HG02623 (cell line): ENCODE data around the gene SART3.
"Not testable (repeated sequence)": the region's sequence is repeated elsewhere in the genome, so short reads cannot be mapped to it uniquely, and the experiment has no call there.

ENCODE experiments used
- ATAC-seq: cut with Tn5 transposase; IDR thresholded peaks from one replicate; pipeline ENCODE4 v1.9.1; 2021; ENCODE audit warnings: moderate library complexity; ENCODE audit not compliant: unreplicated experiment

SART3 gene

DNA sequence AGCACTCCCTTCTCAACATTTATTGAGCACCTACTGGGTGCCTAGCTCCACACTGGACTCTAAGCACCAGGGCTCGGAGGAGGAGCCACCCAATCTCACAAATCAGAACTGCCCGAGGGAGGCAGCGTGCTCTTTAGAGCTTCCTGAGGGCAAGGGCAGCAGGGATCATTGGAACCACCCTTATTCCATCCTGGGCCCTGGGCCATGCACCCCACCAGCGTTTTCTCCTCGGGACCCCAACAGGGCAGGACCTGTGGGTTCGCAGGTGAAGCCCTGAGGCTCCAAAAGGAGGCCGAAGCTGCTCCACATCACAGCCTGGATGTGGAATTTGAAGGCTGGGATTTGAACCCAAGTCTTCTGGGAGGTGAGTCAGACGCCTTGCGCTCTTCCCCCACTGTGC lies 21.5 kb upstream of the SART3 start:
- no peak for ATAC-seq

DNA sequence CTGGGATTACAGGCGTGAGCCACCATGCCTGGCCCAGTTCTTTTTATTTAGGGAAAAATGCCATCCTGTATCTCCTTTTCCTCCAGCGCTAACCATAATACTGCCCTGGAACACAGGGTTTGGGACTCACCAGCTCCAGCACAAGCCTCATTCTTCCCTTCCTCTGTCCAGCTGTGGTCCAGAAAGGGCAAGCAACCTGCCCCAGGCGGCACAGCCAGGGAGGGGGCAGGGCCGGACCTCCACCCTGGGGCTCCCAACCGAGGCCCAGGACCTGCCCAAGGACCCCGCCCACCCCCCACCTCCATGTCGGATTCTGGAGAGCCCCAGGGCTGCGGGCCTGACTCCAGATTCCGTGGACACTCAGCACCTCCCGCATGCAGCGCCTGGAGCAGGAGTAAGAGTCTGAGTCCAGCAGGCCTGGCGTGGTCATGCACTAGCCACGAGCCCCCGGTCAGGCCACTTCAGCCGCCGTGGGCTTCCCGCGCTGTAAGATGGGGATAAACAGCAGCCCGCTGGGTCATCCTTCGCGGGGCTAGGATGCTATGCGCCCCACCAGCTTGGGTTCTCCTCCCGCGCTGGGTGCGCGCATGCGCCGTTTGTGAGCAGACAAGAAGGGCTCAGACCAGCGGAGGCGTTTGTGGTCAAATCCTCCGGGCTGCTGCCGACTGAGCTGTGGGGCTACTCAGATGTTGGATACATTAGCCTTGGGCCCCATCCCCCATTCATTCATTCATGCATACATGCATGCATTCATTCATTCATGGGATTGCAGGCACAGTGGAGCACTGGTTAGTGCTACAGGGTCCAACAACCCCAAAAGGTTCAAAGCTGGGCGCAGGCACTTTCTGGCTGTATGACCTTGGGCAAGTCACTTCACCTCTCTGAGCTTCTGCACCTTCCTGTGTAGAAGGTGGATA lies 20.6 kb upstream of the SART3 start:
- ATAC-seq = no peak

DNA sequence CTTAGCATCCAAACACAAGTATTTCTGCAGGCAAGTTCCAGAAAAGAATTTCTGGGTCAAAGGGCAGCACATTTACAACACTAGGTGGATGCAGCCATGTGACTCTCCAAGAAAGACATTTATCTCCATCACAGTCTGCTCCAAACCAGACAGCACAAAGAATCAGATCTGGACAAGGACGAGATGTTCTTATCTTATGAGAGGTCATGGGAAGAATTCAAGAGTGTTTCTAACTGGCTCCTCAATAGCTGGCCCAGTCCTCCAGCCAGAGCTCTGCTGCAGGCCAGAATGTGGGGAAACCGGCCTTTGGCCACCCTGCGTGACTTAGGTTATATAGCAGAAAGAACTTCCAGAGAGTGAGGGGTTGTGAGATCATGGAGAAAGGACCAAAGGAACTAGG lies 19.6 kb upstream of the SART3 start:
- no peak for ATAC-seq

DNA sequence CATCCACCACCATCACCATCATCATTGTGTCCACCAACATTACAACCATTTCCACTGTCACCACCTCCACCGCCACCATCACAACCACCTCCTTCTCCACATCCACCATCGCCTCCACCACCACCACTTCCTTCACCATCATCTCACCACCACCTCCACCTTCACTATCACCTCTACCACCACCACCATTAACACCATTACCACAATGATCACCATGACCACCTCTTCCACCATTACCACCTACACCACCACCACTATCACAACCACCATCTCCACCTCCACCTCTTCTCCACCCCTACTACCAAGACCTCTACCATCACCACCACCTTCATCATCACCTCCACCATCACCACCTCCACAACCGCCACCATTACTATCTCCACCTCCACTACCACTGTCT lies 17.8 kb upstream of the SART3 start:
- no peak for ATAC-seq

DNA sequence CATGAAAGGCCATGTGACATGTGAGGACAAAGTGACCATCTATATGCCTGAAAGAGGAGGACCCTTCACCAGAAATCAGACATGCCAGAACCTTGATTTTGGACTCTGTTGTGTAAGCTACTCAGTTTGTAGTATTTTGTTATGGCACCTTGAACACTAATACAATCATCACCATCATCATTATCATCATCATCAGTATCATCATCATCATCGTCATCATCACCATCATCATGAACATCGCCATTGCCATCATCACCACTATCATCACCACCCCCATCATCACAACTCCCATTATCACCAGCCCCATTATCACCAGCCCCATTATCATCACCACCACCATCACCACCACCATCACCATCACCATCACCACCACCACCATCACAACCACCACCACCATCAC lies 17.3 kb upstream of the SART3 start:
- no peak for ATAC-seq

DNA sequence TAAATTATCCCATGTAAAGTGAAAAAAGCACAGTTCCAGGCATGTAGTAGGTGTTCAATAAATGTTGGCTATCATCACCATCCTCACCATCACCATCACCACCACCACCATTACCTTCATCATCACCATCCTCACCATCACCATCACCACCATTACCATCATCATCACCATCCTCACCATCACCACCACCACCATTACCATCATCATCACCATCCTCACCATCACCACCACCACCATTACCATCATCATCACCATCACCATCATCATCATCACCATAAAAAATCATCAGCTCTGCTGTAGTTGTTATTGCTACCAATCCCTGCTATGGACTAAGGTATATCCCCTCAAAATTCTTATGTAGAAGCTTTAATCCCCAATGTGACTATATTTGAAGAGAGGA lies 16.5 kb upstream of the SART3 start:
- no peak for ATAC-seq

DNA sequence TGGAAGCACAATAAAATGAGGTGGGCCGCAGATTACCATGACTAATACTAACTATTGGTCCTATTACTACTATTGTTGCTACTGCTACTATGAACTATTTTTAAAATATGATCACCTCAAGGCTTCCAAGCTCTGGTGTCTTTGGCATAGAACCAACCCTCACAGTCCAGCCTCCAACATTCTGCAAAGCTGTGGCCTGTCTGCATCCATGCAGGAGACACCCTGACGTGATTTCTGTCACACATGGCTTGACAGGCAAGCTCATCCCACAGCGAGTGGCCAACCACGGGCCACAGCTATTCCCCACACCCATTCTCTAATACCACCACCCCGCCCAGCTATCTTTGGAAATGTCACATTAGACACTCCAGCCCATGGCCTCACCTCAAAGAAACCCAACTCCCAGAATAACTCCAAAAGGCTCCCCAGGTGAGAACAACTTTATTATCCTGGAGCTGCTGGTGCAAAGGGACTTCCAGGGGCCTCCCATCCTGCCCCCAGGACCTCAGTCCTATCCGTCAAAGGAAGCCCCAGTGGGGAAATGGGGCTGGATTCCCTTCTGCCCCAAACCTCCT lies 15.8 kb upstream of the SART3 start:
- no peak for ATAC-seq

DNA sequence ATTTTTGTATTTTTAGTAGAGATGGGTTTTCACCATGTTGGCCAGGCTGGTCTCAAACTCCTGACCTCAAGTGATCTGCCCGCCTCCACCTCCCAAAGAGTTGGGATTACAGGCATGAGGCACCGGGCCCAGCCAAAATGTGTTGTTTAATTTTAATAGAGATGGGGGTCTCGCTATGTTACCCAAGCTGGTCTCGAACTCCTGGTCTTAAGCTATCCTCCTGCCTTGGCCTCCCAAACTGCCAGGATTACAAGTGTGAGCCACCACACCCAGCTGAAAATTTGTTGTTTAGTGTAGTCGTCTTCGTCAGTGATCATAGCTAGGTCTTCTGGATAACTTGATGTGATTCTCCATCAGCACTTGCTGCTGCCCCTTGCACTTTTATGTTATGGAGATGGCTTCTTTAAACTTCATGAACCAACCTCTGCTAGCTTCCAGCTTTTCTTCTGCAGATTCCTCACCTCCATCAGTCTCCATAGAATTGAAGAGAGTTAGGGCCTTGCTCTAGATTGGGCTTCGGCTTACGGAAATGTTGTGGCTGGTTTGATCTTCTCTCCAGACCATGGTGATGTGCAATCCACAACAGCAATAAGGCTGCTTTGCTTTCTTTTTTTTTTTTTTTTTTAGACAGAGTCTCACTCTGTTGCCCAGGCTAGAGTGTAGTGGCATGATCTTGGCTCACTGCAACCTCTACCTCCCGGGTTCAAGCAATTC lies 14.4 kb upstream of the SART3 start:
- no peak for ATAC-seq

DNA sequence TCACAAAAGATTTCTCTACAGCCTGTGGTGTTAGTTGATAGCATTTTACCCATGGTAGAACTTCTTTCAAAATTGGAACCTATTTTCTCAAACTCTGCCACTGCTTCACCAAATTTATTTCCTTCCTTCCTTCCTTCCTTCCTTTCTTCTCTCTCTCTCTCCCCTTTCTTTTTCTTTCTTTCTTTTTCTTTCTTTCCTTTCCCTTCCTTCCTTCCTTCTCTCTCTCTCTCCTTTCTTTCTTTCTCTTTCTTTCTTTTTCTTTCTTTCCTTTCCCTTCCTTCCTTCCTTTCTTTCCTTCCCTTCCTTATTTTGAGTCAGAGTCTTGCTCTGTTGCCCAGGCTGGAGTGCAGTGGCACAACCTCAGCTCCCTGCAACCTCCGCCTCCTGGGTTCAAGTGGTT lies 13.3 kb upstream of the SART3 start:
- ATAC-seq = not testable (repeated sequence)

DNA sequence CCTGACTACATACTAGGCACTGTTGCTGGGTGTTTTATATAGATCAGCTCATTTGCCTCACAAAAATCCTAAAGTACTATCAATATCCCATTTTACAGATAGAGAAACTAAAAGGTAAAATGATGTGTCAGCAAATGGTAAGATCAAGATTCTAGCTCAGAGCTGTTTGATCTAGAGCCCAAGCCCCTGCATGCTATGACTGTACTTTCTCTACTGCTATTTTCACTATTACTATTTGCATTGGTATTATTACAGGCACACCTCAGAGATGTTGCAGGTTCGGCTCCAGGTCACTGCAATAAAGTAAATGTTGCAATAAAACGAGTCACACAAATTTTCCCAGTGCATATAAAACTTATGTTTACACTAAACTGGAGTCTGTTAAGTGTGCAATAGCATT lies 12.3 kb upstream of the SART3 start:
- ATAC-seq = no peak

DNA sequence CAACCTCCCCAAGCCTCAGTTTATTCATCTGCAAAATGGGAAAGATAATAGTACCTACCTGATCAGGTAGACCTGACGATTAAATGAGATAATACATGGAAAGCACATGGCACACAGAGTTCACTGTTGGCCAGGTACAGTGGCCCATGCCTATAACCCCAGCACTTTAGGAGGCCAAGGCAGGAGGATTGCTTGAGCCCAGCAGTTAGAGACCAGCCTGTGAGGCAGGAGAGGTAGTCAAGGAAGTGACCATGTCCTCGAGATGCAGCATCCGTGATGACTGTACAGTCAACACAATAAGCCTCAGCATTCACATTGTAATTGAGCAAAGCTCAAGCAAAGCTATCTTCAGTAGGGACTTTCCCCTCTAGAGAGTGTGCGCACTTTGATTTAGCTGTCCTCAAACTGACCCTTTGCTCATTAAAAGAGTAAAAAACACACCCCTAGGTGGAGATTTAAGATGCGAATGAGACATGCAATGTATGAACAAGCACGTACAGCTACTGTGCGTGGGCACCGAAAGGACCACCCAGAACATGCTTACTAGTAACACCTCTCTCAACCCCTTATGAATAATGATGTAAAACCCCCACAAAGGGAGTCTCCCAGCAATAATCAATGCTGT lies 11.3 kb upstream of the SART3 start:
- ATAC-seq = no peak

DNA sequence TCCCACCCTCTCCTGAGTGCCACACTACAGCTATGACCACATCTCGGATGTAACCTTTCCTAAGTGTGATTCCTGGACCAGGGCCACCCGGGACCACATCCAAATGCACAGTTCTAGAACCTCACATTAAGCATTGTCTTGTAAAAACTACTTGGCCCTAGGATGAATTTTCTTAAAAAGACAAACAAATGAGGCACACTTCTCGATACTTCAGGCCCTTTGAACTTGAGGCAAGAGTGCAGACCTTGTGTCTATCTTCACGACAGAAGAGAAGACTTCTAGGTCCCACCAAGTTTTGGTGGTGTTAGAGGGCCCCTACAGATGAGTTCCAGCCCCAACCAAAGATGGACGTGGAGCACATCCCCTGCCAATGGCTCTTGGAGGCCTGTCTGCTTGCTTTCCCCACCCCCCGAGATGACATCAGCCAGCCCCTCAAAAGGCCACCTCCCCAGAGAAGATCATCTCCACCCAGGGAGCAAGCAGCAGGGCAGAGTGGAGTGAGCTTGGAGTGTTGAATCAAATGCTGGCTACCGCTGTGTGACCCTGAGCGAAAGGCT lies 10.7 kb upstream of the SART3 start:
- no peak for ATAC-seq

DNA sequence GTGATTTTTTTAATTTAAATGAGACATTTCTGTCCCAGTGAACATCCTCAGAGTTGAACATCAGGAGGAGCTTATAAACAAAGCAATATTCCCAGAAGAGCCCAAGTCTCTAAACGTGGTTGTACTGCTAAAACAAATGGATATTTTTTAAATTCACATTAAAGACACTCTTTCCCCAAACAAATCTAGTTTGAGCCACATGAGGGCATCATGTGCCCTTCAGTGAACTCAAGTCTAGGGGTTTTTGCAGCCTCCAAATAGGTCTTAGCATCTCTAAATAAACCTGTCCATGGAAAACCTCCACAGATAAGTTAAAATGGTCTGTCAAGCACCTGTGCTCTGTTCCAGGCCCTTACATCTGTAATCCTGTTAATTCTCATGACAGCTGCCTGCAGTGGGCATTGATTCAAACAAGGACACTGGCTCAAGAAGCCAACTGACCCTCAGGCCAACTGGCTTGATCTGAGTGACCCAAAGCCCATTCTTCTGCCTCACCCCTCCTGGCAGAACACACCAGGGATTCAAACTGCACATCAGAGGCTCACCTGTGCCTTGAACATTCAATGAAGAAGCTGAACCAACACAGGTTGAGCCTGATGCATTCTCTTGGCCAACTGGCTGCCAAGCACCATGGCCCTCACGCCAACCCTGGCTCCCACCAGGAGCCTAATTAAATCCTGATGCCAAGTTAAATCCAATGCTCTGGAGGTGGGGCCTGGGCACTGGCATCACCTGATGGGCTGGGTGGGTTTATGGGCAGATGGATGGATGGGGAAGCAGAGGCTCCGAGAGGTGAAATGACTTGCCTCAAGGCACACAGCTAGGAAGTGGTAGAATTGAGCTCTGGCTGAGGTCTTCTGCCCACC lies 10.0 kb upstream of the SART3 start:
- ATAC-seq = no peak

DNA sequence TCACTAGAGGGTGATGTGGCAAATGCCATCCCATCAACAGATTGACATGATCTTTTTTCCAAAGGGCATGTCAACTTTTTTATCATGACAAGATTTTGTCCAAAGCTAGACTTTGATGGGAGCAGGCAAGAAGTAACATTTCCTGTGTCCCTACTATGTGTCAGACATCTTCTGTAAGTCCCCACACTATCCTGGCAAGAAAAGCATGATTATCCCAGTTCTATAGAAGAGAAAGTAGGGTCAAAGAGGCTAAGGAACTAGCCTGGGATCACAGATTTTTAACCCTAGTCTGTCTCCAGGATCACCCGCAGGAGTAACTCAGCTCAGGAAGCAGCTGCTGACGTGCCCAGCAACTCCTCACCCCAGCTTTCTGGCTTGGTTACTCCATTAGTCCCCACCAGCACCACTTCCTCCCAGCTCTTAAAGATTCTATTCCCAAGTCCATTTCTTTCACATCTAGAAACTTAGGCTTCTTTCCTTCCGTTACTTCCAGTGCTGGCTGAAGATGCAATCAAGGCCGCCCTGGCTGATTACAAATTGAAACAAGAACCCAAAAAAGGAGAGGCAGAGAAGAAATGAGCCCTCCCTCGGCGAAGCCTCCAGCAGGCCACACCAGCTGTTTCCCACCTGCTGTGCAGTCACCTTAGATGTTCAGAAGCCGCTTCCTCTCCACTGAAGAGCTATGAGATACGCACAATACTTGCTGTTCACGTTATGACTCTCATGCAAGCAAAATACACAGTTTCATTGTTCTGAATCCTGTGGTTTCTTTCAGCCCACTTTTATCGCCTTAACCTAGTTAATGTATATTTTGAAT lies 7.6 kb upstream of the SART3 start:
- peak; percentile 62 for ATAC-seq

DNA sequence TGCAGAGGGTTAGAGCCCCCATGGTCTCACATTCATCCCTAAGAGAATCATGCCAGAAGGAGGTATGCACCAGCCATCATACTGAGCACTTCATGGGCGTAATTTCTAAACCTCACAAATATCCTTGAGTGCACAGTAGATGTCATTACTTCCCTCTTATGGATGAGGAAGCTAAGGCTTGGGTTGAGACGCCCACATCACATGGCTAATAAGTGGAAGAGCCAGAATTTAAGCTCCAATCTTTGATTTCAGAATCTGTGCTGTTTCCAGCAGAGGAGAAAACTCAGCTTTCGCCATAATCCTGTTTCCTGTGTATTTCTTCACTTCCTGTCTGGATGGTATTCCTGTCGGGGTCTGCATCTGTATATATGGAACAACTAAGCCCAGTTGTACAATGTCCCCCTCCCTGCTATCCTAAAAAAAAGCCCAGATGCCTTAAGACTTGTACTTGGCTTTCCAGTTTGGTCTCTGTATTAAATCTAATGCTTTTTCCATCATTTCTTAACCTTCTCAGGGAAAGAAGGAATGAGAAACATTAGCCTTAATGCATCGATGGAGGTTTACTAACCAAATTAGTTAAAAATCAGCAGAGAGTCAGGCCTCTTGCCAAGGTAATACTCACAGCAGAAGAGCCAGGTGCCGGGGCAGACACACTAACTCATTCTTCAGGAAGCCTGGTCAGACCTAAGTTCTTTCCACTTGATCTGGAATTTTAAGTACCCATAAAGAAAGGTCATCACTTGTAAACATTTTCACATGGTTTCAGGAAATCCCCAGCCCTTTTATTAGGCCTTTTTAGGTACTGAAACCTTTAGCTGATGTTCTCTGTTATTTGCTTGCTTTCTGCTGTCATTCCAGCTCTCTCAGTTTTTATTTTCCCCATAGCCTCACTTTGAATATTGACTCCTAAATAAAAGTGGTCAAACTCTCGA lies 6.7 kb upstream of the SART3 start:
- no peak for ATAC-seq

DNA sequence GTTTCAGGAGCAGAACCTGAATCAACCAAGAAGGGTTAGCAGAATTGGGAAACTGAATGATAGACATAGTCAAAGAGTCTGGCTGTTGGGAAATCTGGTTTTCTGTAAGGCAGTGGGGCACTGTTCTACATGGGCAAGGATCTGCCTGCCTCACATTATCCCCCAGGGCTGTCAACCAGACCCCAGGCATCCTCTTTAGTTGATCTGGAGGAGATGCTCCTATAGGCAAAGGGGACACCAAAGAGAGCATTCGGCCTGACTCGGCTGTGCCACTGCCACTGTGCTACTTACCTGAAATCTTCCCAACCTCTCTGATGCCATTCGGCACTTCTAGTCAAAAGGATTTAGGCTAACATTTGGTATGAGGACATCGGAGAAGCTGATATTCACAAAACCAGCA lies 5.5 kb upstream of the SART3 start:
- ATAC-seq = no peak

DNA sequence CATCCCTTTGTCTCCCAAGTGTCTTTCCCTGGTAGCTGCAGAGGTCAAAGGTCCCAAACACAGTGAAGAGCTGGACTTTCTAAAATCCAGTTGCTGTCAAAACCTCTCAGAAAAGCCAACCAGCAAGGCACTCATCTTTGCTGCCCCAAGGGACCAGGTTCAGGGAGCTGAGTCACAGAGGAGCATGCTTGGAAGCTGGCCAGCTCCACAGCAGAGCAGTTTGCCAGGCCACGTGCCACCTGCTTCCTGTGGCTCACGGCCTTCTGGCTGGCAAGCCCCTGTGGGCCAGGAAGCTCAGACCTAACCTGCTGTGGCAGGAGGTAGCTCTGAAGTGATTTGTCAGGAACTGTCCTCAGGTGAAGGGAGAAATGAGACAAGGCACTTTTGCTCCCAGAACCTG lies 5.0 kb upstream of the SART3 start:
- no peak for ATAC-seq

DNA sequence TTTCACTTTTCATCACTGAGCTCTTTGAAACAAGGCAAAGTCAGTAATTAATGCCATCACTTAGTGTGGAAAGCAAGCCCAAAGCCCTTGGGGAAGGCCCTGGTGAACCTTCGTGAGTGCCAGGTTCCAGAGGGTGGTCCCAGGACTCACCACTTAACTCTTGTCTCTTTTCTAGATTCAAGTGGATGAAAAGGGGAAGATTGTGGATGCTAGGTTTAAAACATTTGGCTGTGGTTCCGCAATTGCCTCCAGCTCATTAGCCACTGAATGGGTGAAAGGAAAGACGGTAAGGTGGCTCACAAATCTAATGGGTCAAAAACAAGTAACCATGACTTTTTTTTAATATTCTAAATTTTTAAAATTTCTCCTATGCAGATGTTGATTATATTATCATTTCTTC lies 4.2 kb upstream of the SART3 start:
- ATAC-seq = no peak
